Chondrocyte (in vitro differentiated cells): Measurements from ENCODE around the gene FLNB. TPM values are rescaled to one million over a fixed set of nuclear protein-coding genes. Genes with fewer than 3 reads are reported as not detected.

Experiments
- DNase-seq: peaks from one replicate; pipeline ENCODE4 v3.0.0; 2021; ENCODE audit warnings: mixed read lengths, low spot score
- H3K27ac Mint-ChIP-seq: one replicate; pipeline ENCODE4 v1.8.0; 2021; ENCODE audit warnings: mild to moderate bottlenecking, moderate library complexity, mixed read lengths; ENCODE audit not compliant: unreplicated experiment
- H3K27me3 Mint-ChIP-seq: 2 replicates; pipeline ENCODE4 v1.8.0; 2021; ENCODE audit warnings: low read depth, mixed read lengths
- H3K36me3 Mint-ChIP-seq: 2 replicates; pipeline ENCODE4 v1.8.0; 2021; ENCODE audit warnings: low read depth, mixed read lengths
- H3K4me1 Mint-ChIP-seq: 2 replicates; pipeline ENCODE4 v1.8.0; 2021; ENCODE audit warnings: low read depth, mild to moderate bottlenecking, mixed read lengths
- H3K4me3 Mint-ChIP-seq: one replicate; pipeline ENCODE4 v1.8.0; 2021; ENCODE audit warnings: mild to moderate bottlenecking, moderate library complexity, mixed read lengths; ENCODE audit not compliant: unreplicated experiment
- H3K9me3 Mint-ChIP-seq: 2 replicates; pipeline ENCODE4 v1.8.0; 2021; ENCODE audit warnings: low read depth, mixed read lengths
- CTCF ChIP-seq: fragments of 200-600 bp; sonication (generic); IDR thresholded peaks from 2 replicates; pipeline ENCODE4 v1.5.0; 2021; ENCODE audit warnings: antibody characterized with exemption, mild to moderate bottlenecking, moderate library complexity
- total RNA-seq: library from RNA; stranded (reverse); gene quantifications from 3 replicates; pipeline ENCODE4 v1.2.1, GENCODE V29; 2021

The FLNB gene
- total RNA-seq, 1 donor from 2014 or later = 70.2 TPM

GRCh38 chr3:58011580-58011979, 3.4 kb downstream of the FLNB start:
- H3K4me1 Mint-ChIP-seq = peaks cover 66% of the 10 kb centered on the region
- H3K36me3 Mint-ChIP-seq = no peaks in the 10 kb centered on the region
- H3K4me3 Mint-ChIP-seq = no peak overlapping the region
- no peaks in the 10 kb centered on the region for H3K27me3 Mint-ChIP-seq
- peak overlapping the region; percentile 57 for H3K27ac Mint-ChIP-seq
- TF ChIP-seq CTCF = no peak
- DNase-seq = no peak
- H3K9me3 Mint-ChIP-seq = no peaks in the 10 kb centered on the region

GRCh38 chr3:58012302-58012701, 4.1 kb downstream of the FLNB start:
- Mint-ChIP-seq H3K4me3 (no peak overlapping the region), H3K27ac (no peak overlapping the region)
- no peak for TF ChIP-seq CTCF

GRCh38 chr3:58013099-58013498, 4.9 kb downstream of the FLNB start:
- TF ChIP-seq CTCF = no peak
- H3K27ac Mint-ChIP-seq = peak overlapping the region; percentile 85
- no peak for DNase-seq
- no peak overlapping the region for H3K4me3 Mint-ChIP-seq
- no peaks in the 10 kb centered on the region for H3K9me3 Mint-ChIP-seq
- H3K4me1 Mint-ChIP-seq = peaks cover 72% of the 10 kb centered on the region
- no peaks in the 10 kb centered on the region for H3K27me3 Mint-ChIP-seq
- H3K36me3 Mint-ChIP-seq = no peaks in the 10 kb centered on the region

More at GRCh38 chr3:58012302-58012701, 4.1 kb downstream of the FLNB start:
- Mint-ChIP-seq H3K9me3 (no peaks in the 10 kb centered on the region), H3K4me1 (peaks cover 71% of the 10 kb centered on the region), H3K36me3 (no peaks in the 10 kb centered on the region), H3K27me3 (no peaks in the 10 kb centered on the region)
- no peak for DNase-seq

GRCh38 chr3:58013973-58014649, 5.9 kb downstream of the FLNB start:
- peak overlapping the region; percentile 95 for H3K27ac Mint-ChIP-seq
- no peaks in the 10 kb centered on the region for H3K36me3 Mint-ChIP-seq
- peak overlapping the region; percentile 56 for H3K4me3 Mint-ChIP-seq
- H3K9me3 Mint-ChIP-seq = no peaks in the 10 kb centered on the region
- no peaks in the 10 kb centered on the region for H3K27me3 Mint-ChIP-seq
- DNase-seq = peak; percentile 94
- peaks cover 75% of the 10 kb centered on the region for H3K4me1 Mint-ChIP-seq
- no peak for TF ChIP-seq CTCF

GRCh38 chr3:58015520-58015915, 7.3 kb downstream of the FLNB start:
- peaks cover 75% of the 10 kb centered on the region for H3K4me1 Mint-ChIP-seq
- no peak overlapping the region for H3K4me3 Mint-ChIP-seq
- no peaks in the 10 kb centered on the region for H3K36me3 Mint-ChIP-seq
- no peak for TF ChIP-seq CTCF
- H3K9me3 Mint-ChIP-seq = no peaks in the 10 kb centered on the region
- H3K27me3 Mint-ChIP-seq = no peaks in the 10 kb centered on the region
- DNase-seq = no peak
- H3K27ac Mint-ChIP-seq = peak overlapping the region; percentile 95
